ENCODE results near the gene ITGA5.

DNA sequence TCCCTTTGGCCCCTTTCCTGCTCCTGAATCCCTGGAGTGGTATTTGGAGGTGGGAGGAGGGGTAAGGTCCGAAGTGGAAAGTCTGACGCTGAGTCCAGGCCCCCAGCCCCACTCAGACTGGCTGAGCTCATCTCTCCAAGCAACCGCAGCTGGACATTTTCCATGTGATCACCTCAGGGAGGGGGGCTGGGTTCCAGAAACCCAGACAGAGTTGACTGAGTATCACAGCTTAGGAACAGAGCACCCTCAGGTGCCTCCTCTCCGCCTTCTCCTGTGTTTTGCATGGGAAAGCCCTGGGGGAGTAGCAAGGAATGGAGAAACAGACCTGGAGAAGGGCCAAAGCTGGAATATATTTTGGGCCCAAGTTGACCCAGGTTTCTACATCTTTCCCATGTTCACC lies 8.0 kb upstream of the ITGA5 start:
- TF ChIP-seq, protein P1, sequence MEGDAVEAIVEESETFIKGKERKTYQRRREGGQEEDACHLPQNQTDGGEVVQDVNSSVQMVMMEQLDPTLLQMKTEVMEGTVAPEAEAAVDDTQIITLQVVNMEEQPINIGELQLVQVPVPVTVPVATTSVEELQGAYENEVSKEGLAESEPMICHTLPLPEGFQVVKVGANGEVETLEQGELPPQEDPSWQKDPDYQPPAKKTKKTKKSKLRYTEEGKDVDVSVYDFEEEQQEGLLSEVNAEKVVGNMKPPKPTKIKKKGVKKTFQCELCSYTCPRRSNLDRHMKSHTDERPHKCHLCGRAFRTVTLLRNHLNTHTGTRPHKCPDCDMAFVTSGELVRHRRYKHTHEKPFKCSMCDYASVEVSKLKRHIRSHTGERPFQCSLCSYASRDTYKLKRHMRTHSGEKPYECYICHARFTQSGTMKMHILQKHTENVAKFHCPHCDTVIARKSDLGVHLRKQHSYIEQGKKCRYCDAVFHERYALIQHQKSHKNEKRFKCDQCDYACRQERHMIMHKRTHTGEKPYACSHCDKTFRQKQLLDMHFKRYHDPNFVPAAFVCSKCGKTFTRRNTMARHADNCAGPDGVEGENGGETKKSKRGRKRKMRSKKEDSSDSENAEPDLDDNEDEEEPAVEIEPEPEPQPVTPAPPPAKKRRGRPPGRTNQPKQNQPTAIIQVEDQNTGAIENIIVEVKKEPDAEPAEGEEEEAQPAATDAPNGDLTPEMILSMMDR (conservative IDR thresholded peaks at IDR 0.05; ENCODE audit: low read depth, low read length) = no peak
- no peak for TF ChIP-seq EZH2 (IDR thresholded peaks at IDR 0.05; ENCODE audit: borderline replicate concordance, low read depth, low read length, poor library complexity, severe bottlenecking)

Data from A673 (cell line).